Mesendoderm (in vitro differentiated cells): ENCODE results near the gene SUN5.

Experiments
- DNase-seq: peaks from one replicate; pipeline ENCODE4 v3.0.0; 2013
- H2AK5ac ChIP-seq: 2 replicates; pipeline ENCODE4 v1.6.1; 2013; ENCODE audit warnings: low read length, inconsistent platforms
- H2BK120ac ChIP-seq: 2 replicates; pipeline ENCODE4 v1.6.1; 2013; ENCODE audit warnings: low read depth, mild to moderate bottlenecking, low read length, moderate library complexity, mixed read lengths
- H2BK15ac ChIP-seq: replicated peaks from 2 replicates; pipeline ENCODE4 v1.6.1; 2013; ENCODE audit warnings: low read depth, mild to moderate bottlenecking, moderate library complexity
- H2BK5ac ChIP-seq: 2 replicates; pipeline ENCODE4 v1.6.1; 2013; ENCODE audit warnings: low read length, inconsistent platforms
- H3K18ac ChIP-seq: 2 replicates; pipeline ENCODE4 v1.6.1; 2013; ENCODE audit warnings: mild to moderate bottlenecking, low read length, mixed read lengths
- H3K23ac ChIP-seq: one replicate; pipeline ENCODE4 v1.6.1; 2013; ENCODE audit warnings: low read length
- H3K27ac ChIP-seq: 2 replicates; pipeline ENCODE4 v1.5.1; 2013; ENCODE audit warnings: low read depth, mild to moderate bottlenecking, inconsistent platforms, low read length, moderate library complexity
- H3K27me3 ChIP-seq: 2 replicates; pipeline ENCODE4 v1.6.1; 2013; ENCODE audit warnings: low read length, control low read depth, mild to moderate bottlenecking, inconsistent platforms; ENCODE audit not compliant: insufficient read depth, poor library complexity
- H3K36me3 ChIP-seq: 2 replicates; pipeline ENCODE4 v1.6.1; 2013; ENCODE audit warnings: low read length, inconsistent platforms; ENCODE audit not compliant: control insufficient read depth, insufficient read depth
- H3K4ac ChIP-seq: one replicate; pipeline ENCODE4 v1.6.1; 2013; ENCODE audit warnings: low read depth, mild to moderate bottlenecking, low read length, moderate library complexity
- H3K4me1 ChIP-seq: 2 replicates; pipeline ENCODE4 v1.6.1; 2013; ENCODE audit warnings: low read depth, low read length, inconsistent platforms; ENCODE audit not compliant: control insufficient read depth
- H3K4me2 ChIP-seq: 2 replicates; pipeline ENCODE4 v1.6.1; 2013; ENCODE audit warnings: low read length
- H3K4me3 ChIP-seq: 2 replicates; pipeline ENCODE4 v1.5.1; 2013; ENCODE audit warnings: mild to moderate bottlenecking, low read length
- H3K56ac ChIP-seq: one replicate; pipeline ENCODE4 v1.6.1; 2013; ENCODE audit warnings: low read length
- H3K79me1 ChIP-seq: 2 replicates; pipeline ENCODE4 v1.6.1; 2013; ENCODE audit warnings: low read length, inconsistent platforms
- H3K79me2 ChIP-seq: 2 replicates; pipeline ENCODE4 v1.6.1; 2013; ENCODE audit warnings: mild to moderate bottlenecking, low read length; ENCODE audit not compliant: control insufficient read depth, insufficient read depth
- H3K9ac ChIP-seq: 2 replicates; pipeline ENCODE4 v1.6.1; 2013; ENCODE audit warnings: low read length, inconsistent platforms
- H4K5ac ChIP-seq: one replicate; pipeline ENCODE4 v1.6.1; 2013; ENCODE audit warnings: low read length
- H4K8ac ChIP-seq: one replicate; pipeline ENCODE4 v1.6.1; 2013; ENCODE audit warnings: low read depth, mild to moderate bottlenecking, control low read depth, low read length, moderate library complexity
- WGBS: extraction: QIAGEN DNeasy Blood & Tissue Kit; methylation state at CpG from one replicate; pipeline ENCODE4 v1.1.7; 2013; ENCODE audit warnings: low lambda C conversion rate, missing lambda C conversion rate; ENCODE audit not compliant: insufficient coverage; ENCODE audit errors: extremely low coverage; 5-methylcytosine and 5-hydroxymethylcytosine counted together

Gene SUN5

GRCh38 chr20:32984196-32984595 is 20.0 kb downstream of the SUN5 start:
- WGBS: no CpG with 5 or more reads among the region's 7 CpGs
- Histone ChIP-seq H2BK15ac (no peak overlapping the region), H3K56ac (peak overlapping the region; percentile 72), H3K4me3 (no peak overlapping the region), H2BK120ac (peak overlapping the region; percentile 17), H3K4me2 (no peak overlapping the region), H3K4me1 (peaks cover 4% of the 10 kb centered on the region), H3K9ac (peak overlapping the region; percentile 23), H3K79me2 (no peaks in the 10 kb centered on the region), H3K79me1 (no peaks in the 10 kb centered on the region), H3K23ac (no peak overlapping the region), H3K36me3 (no peaks in the 10 kb centered on the region), H2BK5ac (peak overlapping the region; percentile 17), H3K18ac (peak overlapping the region; percentile 52), H3K27me3 (no peaks in the 10 kb centered on the region), H4K5ac (no peak overlapping the region), H3K27ac (no peak overlapping the region), H4K8ac (no peak overlapping the region), H3K4ac (peak overlapping the region; percentile 73), H2AK5ac (peak overlapping the region; percentile 8)
- peak; percentile 73 for DNase-seq

GRCh38 chr20:32983459-32984112 is 20.6 kb downstream of the SUN5 start:
- Histone ChIP-seq H3K79me1 (no peaks in the 10 kb centered on the region), H3K4me2 (no peak overlapping the region), H2BK15ac (no peak overlapping the region), H2BK5ac (peak overlapping the region; percentile 0), H3K79me2 (no peaks in the 10 kb centered on the region), H4K8ac (no peak overlapping the region), H2BK120ac (peak overlapping the region; percentile 7), H3K27me3 (no peaks in the 10 kb centered on the region), H3K56ac (peak overlapping the region; percentile 72), H3K4me3 (no peak overlapping the region), H3K23ac (no peak overlapping the region), H3K18ac (peak overlapping the region; percentile 11), H4K5ac (no peak overlapping the region), H2AK5ac (peak overlapping the region; percentile 90), H3K36me3 (no peaks in the 10 kb centered on the region), H3K27ac (no peak overlapping the region), H3K4ac (peak overlapping the region; percentile 79), H3K4me1 (peaks cover 4% of the 10 kb centered on the region), H3K9ac (peak overlapping the region; percentile 11)
- no peak for DNase-seq
- no CpG with 5 or more reads among the region's 12 CpGs for WGBS

- H3K9ac ChIP-seq: peak overlapping the region; percentile 17
- peak overlapping the region; percentile 28 for H3K4ac ChIP-seq
- peak overlapping the region; percentile 31 for H2BK5ac ChIP-seq
- no peaks in the 10 kb centered on the region for H3K36me3 ChIP-seq
- peak overlapping the region; percentile 1 for H2BK15ac ChIP-seq
- no peak overlapping the region for H2BK120ac ChIP-seq
- peaks cover 5% of the 10 kb centered on the region for H3K4me1 ChIP-seq
- no peak overlapping the region for H3K27ac ChIP-seq
- WGBS: no CpG with 5 or more reads among the region's 10 CpGs
- H3K27me3 ChIP-seq: no peaks in the 10 kb centered on the region
- no peaks in the 10 kb centered on the region for H3K79me2 ChIP-seq
- H3K56ac ChIP-seq: peak overlapping the region; percentile 66
- peak overlapping the region; percentile 16 for H3K18ac ChIP-seq
- DNase-seq: peak; percentile 50
- H3K4me2 ChIP-seq: no peak overlapping the region
- H2AK5ac ChIP-seq: peak overlapping the region; percentile 90
- H4K5ac ChIP-seq: no peak overlapping the region
- H3K79me1 ChIP-seq: no peaks in the 10 kb centered on the region
- H3K4me3 ChIP-seq: no peak overlapping the region
- H4K8ac ChIP-seq: no peak overlapping the region
- no peak overlapping the region for H3K23ac ChIP-seq
Observed at GRCh38 chr20:32982617-32983458, 21.4 kb downstream of the SUN5 start.

- Histone ChIP-seq H3K27me3 (no peaks in the 10 kb centered on the region), H2BK120ac (no peak overlapping the region), H2BK15ac (no peak overlapping the region), H3K36me3 (no peaks in the 10 kb centered on the region), H3K9ac (no peak overlapping the region), H3K27ac (no peak overlapping the region), H3K4me3 (no peak overlapping the region), H3K79me1 (no peaks in the 10 kb centered on the region), H3K18ac (no peak overlapping the region), H4K8ac (no peak overlapping the region), H3K4me2 (no peak overlapping the region), H2AK5ac (peak overlapping the region; percentile 79), H3K4ac (peak overlapping the region; percentile 64), H2BK5ac (no peak overlapping the region), H3K56ac (peak overlapping the region; percentile 65), H3K4me1 (peaks cover 10% of the 10 kb centered on the region), H3K23ac (no peak overlapping the region), H4K5ac (no peak overlapping the region), H3K79me2 (no peaks in the 10 kb centered on the region)
- no CpG with 5 or more reads among the region's 6 CpGs for WGBS
- no peak for DNase-seq
Observed at GRCh38 chr20:32980990-32981389, 23.2 kb downstream of the SUN5 start.

- H3K56ac ChIP-seq: peak overlapping the region; percentile 9
- peak overlapping the region; percentile 54 for H2BK5ac ChIP-seq
- H3K27me3 ChIP-seq: no peaks in the 10 kb centered on the region
- peak overlapping the region; percentile 40 for H3K18ac ChIP-seq
- peak overlapping the region; percentile 79 for H2AK5ac ChIP-seq
- H3K9ac ChIP-seq: no peak overlapping the region
- no peak overlapping the region for H3K4me3 ChIP-seq
- no peaks in the 10 kb centered on the region for H3K36me3 ChIP-seq
- peak overlapping the region; percentile 64 for H3K4ac ChIP-seq
- no peak overlapping the region for H4K8ac ChIP-seq
- no peak overlapping the region for H3K23ac ChIP-seq
- DNase-seq: no peak
- no CpG with 5 or more reads among the region's 19 CpGs for WGBS
- no peaks in the 10 kb centered on the region for H3K79me2 ChIP-seq
- peaks cover 15% of the 10 kb centered on the region for H3K4me1 ChIP-seq
- no peaks in the 10 kb centered on the region for H3K79me1 ChIP-seq
- H2BK15ac ChIP-seq: no peak overlapping the region
- no peak overlapping the region for H3K27ac ChIP-seq
- no peak overlapping the region for H3K4me2 ChIP-seq
- H2BK120ac ChIP-seq: peak overlapping the region; percentile 54
- no peak overlapping the region for H4K5ac ChIP-seq
Observed at GRCh38 chr20:32980131-32980941, 23.9 kb downstream of the SUN5 start.
